H9 (cell line): Measurements from ENCODE around the gene TRMU. TPM values are rescaled to one million over a fixed set of nuclear protein-coding genes. Genes with fewer than 3 reads are reported as not detected.

ENCODE experiments used
- DNase-seq: peaks from one replicate; pipeline ENCODE4 v3.0.0-alpha.2; 2017
- H2AFZ ChIP-seq: one replicate; pipeline ENCODE4 v1.6.1; 2013; ENCODE audit warnings: mild to moderate bottlenecking, low read length, control low read depth, moderate library complexity
- H2AK5ac ChIP-seq: 2 replicates; pipeline ENCODE4 v1.6.1; 2013; ENCODE audit warnings: low read length, control low read depth, mixed read lengths; ENCODE audit not compliant: insufficient read length
- H2BK120ac ChIP-seq: one replicate; pipeline ENCODE4 v1.6.1; 2013; ENCODE audit warnings: low read depth, mild to moderate bottlenecking, low read length, control low read depth, inconsistent platforms; ENCODE audit not compliant: poor library complexity, severe bottlenecking
- H2BK12ac ChIP-seq: 2 replicates; pipeline ENCODE4 v1.6.1; 2013; ENCODE audit warnings: low read length, control low read depth, mixed read lengths, low read depth; ENCODE audit not compliant: insufficient read length
- H2BK15ac ChIP-seq: 2 replicates; pipeline ENCODE4 v1.6.1; 2013; ENCODE audit warnings: low read depth, low read length, control low read depth
- H2BK20ac ChIP-seq: one replicate; pipeline ENCODE4 v1.6.1; 2013; ENCODE audit warnings: low read depth, mild to moderate bottlenecking, low read length, control low read depth, inconsistent platforms; ENCODE audit not compliant: poor library complexity, severe bottlenecking
- H2BK5ac ChIP-seq: 2 replicates; pipeline ENCODE4 v1.6.1; 2013; ENCODE audit warnings: low read length, control low read depth, mixed read lengths; ENCODE audit not compliant: insufficient read length
- H3K14ac ChIP-seq: 2 replicates; pipeline ENCODE4 v1.6.1; 2013; ENCODE audit warnings: low read length, control low read depth; ENCODE audit not compliant: insufficient read depth
- H3K18ac ChIP-seq: 2 replicates; pipeline ENCODE4 v1.6.1; 2013; ENCODE audit warnings: low read depth, mild to moderate bottlenecking, mixed read lengths, low read length, control low read depth; ENCODE audit not compliant: insufficient read length
- H3K23ac ChIP-seq: 2 replicates; pipeline ENCODE4 v1.6.1; 2013; ENCODE audit warnings: low read length, control low read depth, mixed read lengths, low read depth; ENCODE audit not compliant: insufficient read length
- H3K23me2 ChIP-seq: 2 replicates; pipeline ENCODE4 v1.6.1; 2013; ENCODE audit warnings: low read depth, mild to moderate bottlenecking, mixed read lengths, low read length, control low read depth; ENCODE audit not compliant: insufficient read length, poor library complexity, severe bottlenecking
- H3K27ac ChIP-seq: 2 replicates; pipeline ENCODE4 v1.5.1; 2013; ENCODE audit warnings: low read length, control low read depth, mixed read lengths, low read depth; ENCODE audit not compliant: insufficient read length
- H3K27me3 ChIP-seq: 2 replicates; pipeline ENCODE4 v1.6.1; 2013; ENCODE audit warnings: low read length, control low read depth, inconsistent platforms; ENCODE audit not compliant: insufficient read depth
- H3K4ac ChIP-seq: 2 replicates; pipeline ENCODE4 v1.6.1; 2013; ENCODE audit warnings: low read depth, mild to moderate bottlenecking, control low read depth, inconsistent platforms, low read length, moderate library complexity
- H3K4me1 ChIP-seq: 2 replicates; pipeline ENCODE4 v1.6.1; 2013; ENCODE audit warnings: low read length, control low read depth, inconsistent platforms; ENCODE audit not compliant: insufficient read depth
- H3K4me2 ChIP-seq: 2 replicates; pipeline ENCODE4 v1.6.1; 2013; ENCODE audit warnings: low read length, control low read depth, mixed read lengths; ENCODE audit not compliant: insufficient read length, insufficient read depth
- H3K56ac ChIP-seq: 2 replicates; pipeline ENCODE4 v1.6.1; 2013; ENCODE audit warnings: low read depth, mild to moderate bottlenecking, mixed read lengths, low read length, control low read depth; ENCODE audit not compliant: insufficient read length
- H3K79me1 ChIP-seq: 2 replicates; pipeline ENCODE4 v1.6.1; 2013; ENCODE audit warnings: low read depth, mild to moderate bottlenecking, moderate library complexity, low read length, control low read depth, inconsistent platforms; ENCODE audit not compliant: insufficient read depth, poor library complexity, severe bottlenecking
- H3K79me2 ChIP-seq: 2 replicates; pipeline ENCODE4 v1.6.1; 2013; ENCODE audit warnings: low read length, control low read depth, inconsistent platforms; ENCODE audit not compliant: insufficient read depth
- H3K9ac ChIP-seq: 2 replicates; pipeline ENCODE4 v1.6.1; 2013; ENCODE audit warnings: low read length, control low read depth, mixed read lengths; ENCODE audit not compliant: insufficient read length; ENCODE audit errors: extremely low read depth
- H3K9me3 ChIP-seq: one replicate; pipeline ENCODE4 v1.6.1; 2013; ENCODE audit warnings: low read depth, low read length, inconsistent platforms; ENCODE audit not compliant: control insufficient read depth
- H3T11ph ChIP-seq: one replicate; pipeline ENCODE4 v1.6.1; 2013; ENCODE audit warnings: mild to moderate bottlenecking, low read length, control low read depth, inconsistent platforms
- H4K20me1 ChIP-seq: one replicate; pipeline ENCODE4 v1.6.1; 2013; ENCODE audit not compliant: control insufficient read depth, insufficient read length, insufficient read depth
- H4K5ac ChIP-seq: 2 replicates; pipeline ENCODE4 v1.6.1; 2013; ENCODE audit warnings: low read depth, mild to moderate bottlenecking, mixed read lengths, low read length, control low read depth; ENCODE audit not compliant: insufficient read length
- H4K8ac ChIP-seq: replicated peaks from 2 replicates; pipeline ENCODE4 v1.6.1; 2013; ENCODE audit warnings: low read length, control low read depth, mixed read lengths, low read depth; ENCODE audit not compliant: insufficient read length
- H4K91ac ChIP-seq: 2 replicates; pipeline ENCODE4 v1.6.1; 2013; ENCODE audit warnings: low read depth, mild to moderate bottlenecking, moderate library complexity, mixed read lengths, low read length, control low read depth; ENCODE audit not compliant: insufficient read length
- H3K27ac Mint-ChIP-seq, 3 experiments: 2 replicates in 2 of 3; 3 replicates in 1 of 3; pipeline ENCODE4 v1.8.0; 2020 to 2021; ENCODE audit warnings: mixed read lengths in 3 of 3, mild to moderate bottlenecking in 1 of 3, moderate library complexity in 1 of 3
- H3K27me3 Mint-ChIP-seq: 2 replicates; pipeline ENCODE4 v1.8.0; 2021; ENCODE audit warnings: low read depth, mild to moderate bottlenecking, moderate library complexity, mixed read lengths
- H3K36me3 Mint-ChIP-seq, 3 experiments: 2 replicates in 2 of 3; 3 replicates in 1 of 3; pipeline ENCODE4 v1.8.0; 2020 to 2021; ENCODE audit warnings: low read depth in 3 of 3, mixed read lengths in 3 of 3; ENCODE audit not compliant: insufficient read depth in 1 of 3
- H3K4me1 Mint-ChIP-seq, 2 experiments: 2 replicates each; pipeline ENCODE4 v1.8.0; 2020; ENCODE audit warnings: mixed read lengths in 2 of 2
- H3K4me3 Mint-ChIP-seq, 2 experiments: 2 replicates in 1 of 2; 3 replicates in 1 of 2; pipeline ENCODE4 v1.8.0; 2020 to 2021; ENCODE audit warnings: mild to moderate bottlenecking in 2 of 2, mixed read lengths in 2 of 2, moderate library complexity in 1 of 2
- H3K9me3 Mint-ChIP-seq, 2 experiments: 2 replicates in 1 of 2; 3 replicates in 1 of 2; pipeline ENCODE4 v1.8.0; 2020; ENCODE audit warnings: mild to moderate bottlenecking in 2 of 2, mixed read lengths in 2 of 2, moderate library complexity in 1 of 2
- WGBS: extraction: QIAGEN DNeasy Blood & Tissue Kit; methylation state at CpG from one replicate; pipeline ENCODE4 v1.1.7; 2013; ENCODE audit warnings: missing lambda C conversion rate, low lambda C conversion rate, mixed read lengths; ENCODE audit not compliant: insufficient read length; ENCODE audit errors: extremely low coverage; 5-methylcytosine and 5-hydroxymethylcytosine counted together
- total RNA-seq: library from RNA; stranded (reverse); gene quantifications from 2 replicates; pipeline ENCODE4 v1.2.1, GENCODE V29; 2021
- TF ChIP-seq, protein P1 (sequence below): fragments of 200-600 bp; sonication (generic); conservative IDR thresholded peaks from 3 replicates; pipeline ENCODE4 v1.8.0; 2021; ENCODE audit warnings: antibody characterized with exemption, mild to moderate bottlenecking

Gene TRMU
- total RNA-seq, 1 experiment from 2014 or later: 86.3 TPM

DNA sequence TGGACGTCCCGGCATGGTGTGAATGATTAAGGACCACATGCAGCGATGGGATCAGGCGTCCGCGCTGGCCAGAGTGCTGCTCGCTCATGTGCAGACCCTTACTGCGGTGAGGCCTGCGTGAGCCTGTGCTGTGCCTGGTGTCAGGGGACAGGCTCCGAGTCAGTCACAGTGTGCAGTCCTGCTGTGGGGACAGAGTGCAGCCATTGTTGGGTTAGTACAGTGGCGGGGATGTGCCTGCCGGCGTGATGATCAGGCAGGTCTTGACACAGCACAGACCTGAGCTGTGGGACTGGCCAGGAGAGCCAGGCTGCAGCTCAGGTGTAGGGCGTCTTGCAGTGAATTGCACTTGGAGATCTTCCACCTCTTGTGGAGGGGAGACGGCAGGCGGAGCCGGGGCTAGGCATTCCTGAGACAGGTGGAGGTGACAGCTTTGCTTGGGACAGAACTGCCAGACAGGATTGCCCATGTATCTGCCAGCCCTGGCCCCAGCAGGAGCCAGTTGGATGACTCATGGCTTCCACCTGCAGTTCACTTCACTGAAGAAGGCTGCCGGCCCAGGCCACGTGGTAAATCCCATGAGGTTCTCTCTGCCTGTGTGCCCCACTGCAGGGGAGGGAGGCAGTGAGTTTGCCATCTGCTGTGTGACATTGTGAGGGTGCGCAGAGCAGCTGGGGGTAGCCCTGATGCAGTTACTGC lies 17.3 kb downstream of the TRMU start:
- H3K9me3 ChIP-seq: no peaks in the 10 kb centered on the region
- H3K36me3 Mint-ChIP-seq: peaks cover 22 to 82% (median 64%) of the 10 kb centered on the region in 3 experiments; a peak in 6 of 7 replicates
- no peak overlapping the region for H3K56ac ChIP-seq
- no peaks in the 10 kb centered on the region for H3K9me3 Mint-ChIP-seq
- 0 out of 2 replicates have a peak, but pooled peaks cover 2% of the 10 kb centered on the region for H3K79me2 ChIP-seq
- no peaks in the 10 kb centered on the region for H3K4me1 Mint-ChIP-seq
- no peak overlapping the region for H4K5ac ChIP-seq
- H3K27ac ChIP-seq: no peak overlapping the region
- WGBS: no CpG with 5 or more reads among the region's 20 CpGs
- H3K4me1 ChIP-seq: no peaks in the 10 kb centered on the region
- H2BK15ac ChIP-seq: no peak overlapping the region
- DNase-seq: peak; percentile 26
- no peak overlapping the region for H3K9ac ChIP-seq
- H4K20me1 ChIP-seq: peaks cover 5% of the 10 kb centered on the region
- no peak overlapping the region; a peak in 1 of 5 replicates for H3K4me3 Mint-ChIP-seq
- no peak overlapping the region for H3K18ac ChIP-seq
- H2BK120ac ChIP-seq: no peak overlapping the region
- no peaks in the 10 kb centered on the region for H3K79me1 ChIP-seq
- no peak overlapping the region for H3K14ac ChIP-seq
- H3K4me2 ChIP-seq: no peak overlapping the region
- no peak overlapping the region for H2AK5ac ChIP-seq
- H3K4ac ChIP-seq: no peak overlapping the region
- no peak overlapping the region for H4K91ac ChIP-seq
- no peaks in the 10 kb centered on the region for H3K27me3 ChIP-seq
- H2AFZ ChIP-seq: no peak overlapping the region
- H2BK12ac ChIP-seq: no peak overlapping the region
- no peak overlapping the region for H4K8ac ChIP-seq
- no peak overlapping the region for H3K23ac ChIP-seq
- no peak overlapping the region for H2BK5ac ChIP-seq
- no peak overlapping the region for H3T11ph ChIP-seq
- no peaks in the 10 kb centered on the region for H3K23me2 ChIP-seq
- TF ChIP-seq, protein P1, sequence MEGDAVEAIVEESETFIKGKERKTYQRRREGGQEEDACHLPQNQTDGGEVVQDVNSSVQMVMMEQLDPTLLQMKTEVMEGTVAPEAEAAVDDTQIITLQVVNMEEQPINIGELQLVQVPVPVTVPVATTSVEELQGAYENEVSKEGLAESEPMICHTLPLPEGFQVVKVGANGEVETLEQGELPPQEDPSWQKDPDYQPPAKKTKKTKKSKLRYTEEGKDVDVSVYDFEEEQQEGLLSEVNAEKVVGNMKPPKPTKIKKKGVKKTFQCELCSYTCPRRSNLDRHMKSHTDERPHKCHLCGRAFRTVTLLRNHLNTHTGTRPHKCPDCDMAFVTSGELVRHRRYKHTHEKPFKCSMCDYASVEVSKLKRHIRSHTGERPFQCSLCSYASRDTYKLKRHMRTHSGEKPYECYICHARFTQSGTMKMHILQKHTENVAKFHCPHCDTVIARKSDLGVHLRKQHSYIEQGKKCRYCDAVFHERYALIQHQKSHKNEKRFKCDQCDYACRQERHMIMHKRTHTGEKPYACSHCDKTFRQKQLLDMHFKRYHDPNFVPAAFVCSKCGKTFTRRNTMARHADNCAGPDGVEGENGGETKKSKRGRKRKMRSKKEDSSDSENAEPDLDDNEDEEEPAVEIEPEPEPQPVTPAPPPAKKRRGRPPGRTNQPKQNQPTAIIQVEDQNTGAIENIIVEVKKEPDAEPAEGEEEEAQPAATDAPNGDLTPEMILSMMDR: no peak
- no peaks in the 10 kb centered on the region for H3K27me3 Mint-ChIP-seq
- H2BK20ac ChIP-seq: no peak overlapping the region
- H3K27ac Mint-ChIP-seq: peak overlapping the region in 1 of 3 experiments; percentile 61; a peak in 1 of 7 replicates
